VCaP (cell line): Measurements from ENCODE around the gene GMDS.

Source experiments
- H3K27ac ChIP-seq: fragments of 450-650 bp; 2 replicates; pipeline ENCODE4 v1.5.1; 2017
- TF ChIP-seq, protein P1 (sequence below): fragments of 450-650 bp; conservative IDR thresholded peaks from 2 replicates; pipeline ENCODE4 v1.5.1; 2017; ENCODE audit warnings: mild to moderate bottlenecking, moderate library complexity

GMDS gene

DNA sequence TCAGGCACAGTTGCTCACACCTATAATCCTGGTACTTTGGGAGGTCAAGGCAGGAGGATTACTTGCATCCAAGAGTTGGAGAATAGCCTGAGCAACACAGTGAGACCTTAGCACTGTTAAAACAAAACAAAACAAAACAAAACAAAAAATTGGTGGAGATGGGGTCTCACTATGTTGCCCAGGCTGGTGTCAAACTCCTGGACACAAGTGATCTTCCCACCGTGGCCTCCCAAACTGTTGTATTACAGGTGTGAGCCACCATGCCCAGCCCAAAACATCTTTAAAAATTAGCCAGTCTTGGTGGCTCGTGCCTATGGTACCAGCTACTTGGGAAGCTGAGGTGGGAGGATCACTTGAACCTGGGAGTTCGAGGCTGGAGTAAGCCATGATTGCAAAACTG, 120.2 kb downstream of the GMDS start:
- TF ChIP-seq, protein P1, sequence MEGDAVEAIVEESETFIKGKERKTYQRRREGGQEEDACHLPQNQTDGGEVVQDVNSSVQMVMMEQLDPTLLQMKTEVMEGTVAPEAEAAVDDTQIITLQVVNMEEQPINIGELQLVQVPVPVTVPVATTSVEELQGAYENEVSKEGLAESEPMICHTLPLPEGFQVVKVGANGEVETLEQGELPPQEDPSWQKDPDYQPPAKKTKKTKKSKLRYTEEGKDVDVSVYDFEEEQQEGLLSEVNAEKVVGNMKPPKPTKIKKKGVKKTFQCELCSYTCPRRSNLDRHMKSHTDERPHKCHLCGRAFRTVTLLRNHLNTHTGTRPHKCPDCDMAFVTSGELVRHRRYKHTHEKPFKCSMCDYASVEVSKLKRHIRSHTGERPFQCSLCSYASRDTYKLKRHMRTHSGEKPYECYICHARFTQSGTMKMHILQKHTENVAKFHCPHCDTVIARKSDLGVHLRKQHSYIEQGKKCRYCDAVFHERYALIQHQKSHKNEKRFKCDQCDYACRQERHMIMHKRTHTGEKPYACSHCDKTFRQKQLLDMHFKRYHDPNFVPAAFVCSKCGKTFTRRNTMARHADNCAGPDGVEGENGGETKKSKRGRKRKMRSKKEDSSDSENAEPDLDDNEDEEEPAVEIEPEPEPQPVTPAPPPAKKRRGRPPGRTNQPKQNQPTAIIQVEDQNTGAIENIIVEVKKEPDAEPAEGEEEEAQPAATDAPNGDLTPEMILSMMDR, result no peak

DNA sequence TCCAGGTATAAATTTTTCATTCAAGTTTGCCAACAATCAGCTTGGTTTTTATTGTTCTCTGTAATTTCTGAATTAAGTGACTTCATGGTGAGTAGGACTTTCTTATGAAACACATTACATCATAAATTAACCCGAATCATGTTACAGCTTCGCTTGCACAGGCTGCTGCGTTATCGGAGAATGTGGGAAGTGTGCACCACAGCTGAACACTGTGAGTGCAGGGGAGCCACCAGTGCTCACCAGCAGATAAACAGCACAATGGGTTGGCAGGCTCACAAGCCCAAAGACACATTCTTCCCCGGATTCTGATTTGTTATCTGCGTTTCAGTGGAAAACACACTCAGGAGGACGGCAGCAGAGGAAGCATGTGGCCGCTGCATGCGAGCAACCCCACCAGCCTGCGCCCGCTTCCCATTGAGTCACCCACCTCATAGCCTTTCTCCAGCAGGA, 121.1 kb downstream of the GMDS start:
- no peak overlapping the region for H3K27ac ChIP-seq
- TF ChIP-seq, protein P1, result no peak

More for the DNA sequence above, 120.2 kb downstream of the GMDS start:
- no peak overlapping the region for H3K27ac ChIP-seq

DNA sequence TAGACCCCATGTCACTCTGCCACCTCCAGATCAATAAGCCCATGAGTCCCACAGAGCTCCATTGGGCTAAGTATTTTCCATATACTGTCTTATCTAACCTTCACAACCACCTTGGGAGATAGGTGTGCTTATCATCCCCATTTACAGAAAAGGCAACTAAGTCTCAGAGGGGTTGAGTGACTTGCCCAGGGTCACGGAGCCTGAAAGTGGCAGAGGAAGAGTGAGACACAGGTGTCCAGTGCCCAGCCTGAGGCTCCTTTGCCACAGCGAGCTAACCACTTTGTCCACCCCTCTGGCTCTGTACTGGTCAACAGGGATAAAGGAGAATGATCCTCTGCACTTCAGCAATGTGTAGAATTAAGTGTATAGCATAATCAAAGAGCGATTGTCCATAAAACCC, 124.5 kb downstream of the GMDS start:
- H3K27ac ChIP-seq, result no peak overlapping the region
- TF ChIP-seq, protein P1, result no peak

DNA sequence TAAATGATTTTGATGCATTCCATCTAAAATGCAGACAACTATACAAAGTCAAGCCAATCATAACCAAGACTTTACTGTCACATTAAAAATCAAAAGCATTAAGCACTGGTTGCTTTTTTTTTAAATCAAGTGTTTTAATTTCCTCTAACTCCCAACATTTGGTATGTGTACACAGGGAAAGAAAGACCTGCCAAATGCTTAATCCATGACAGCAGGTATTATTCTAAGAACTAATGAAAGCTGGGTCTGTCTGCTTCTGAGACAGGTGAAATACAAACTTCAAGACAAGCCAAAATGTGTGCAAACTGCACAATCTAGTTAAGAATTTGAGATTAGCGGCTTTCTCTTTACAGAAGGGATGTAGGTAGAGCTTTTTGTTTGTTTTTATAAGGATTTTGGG, 126.1 kb downstream of the GMDS start:
- H3K27ac ChIP-seq, result no peak overlapping the region
- TF ChIP-seq, protein P1, result no peak

DNA sequence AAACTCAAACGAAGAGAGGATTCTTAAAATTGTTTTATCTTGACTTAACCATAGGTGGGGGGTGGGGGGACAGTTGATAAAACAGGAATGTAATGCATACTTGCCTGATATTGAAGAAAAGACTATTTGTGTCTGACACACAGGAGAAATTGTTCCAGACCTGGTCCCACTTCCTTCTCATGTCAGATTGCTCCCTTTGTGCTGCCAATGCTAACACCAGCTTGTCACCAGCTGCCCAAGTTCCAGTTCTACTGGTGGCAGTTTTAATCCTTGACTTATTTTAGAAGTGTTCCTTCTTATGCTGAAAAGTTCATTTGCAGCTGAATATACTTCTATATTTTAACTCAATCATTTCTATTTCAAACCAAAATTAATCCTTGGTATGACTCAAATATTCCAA, 127.3 kb downstream of the GMDS start:
- no peak overlapping the region for H3K27ac ChIP-seq
- TF ChIP-seq, protein P1, result no peak

DNA sequence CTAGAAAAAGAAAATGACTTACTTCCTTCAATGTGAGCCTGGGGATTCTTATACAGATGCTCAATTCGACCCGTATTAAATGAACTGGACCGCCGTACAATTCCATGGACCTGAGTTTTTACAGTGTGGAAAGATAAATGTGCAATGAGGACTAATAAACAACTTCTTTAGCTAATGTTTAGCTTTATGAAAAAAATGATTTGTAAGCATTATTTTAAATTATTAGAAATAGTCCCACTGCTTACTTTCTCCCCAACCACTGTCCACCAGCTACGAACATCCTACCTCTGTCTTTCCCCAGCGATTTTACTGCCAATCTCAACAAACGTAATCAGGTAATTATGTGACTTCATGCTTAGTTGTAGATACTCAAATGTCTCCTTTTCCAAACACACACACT, 128.0 kb downstream of the GMDS start:
- TF ChIP-seq, protein P1, result no peak
- no peak overlapping the region for H3K27ac ChIP-seq

DNA sequence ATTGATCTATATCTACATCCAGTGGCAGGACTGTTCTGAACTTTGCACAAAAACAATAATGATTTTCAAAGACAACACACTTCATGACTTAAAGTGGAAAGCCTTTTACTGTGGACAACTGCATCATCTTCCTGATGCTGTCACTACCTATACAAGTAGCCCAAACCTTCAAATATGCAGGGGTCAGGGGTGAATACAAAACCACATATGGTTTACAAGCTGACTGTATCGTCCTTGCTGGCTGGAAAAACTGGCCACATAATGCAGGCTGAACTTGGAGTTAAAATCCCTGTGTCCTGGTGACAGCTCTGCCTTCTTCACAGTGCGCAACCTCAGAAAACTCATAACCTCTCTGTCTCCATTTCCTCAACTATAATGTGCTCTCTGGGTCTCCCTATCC, 128.9 kb downstream of the GMDS start:
- TF ChIP-seq, protein P1, result no peak

DNA sequence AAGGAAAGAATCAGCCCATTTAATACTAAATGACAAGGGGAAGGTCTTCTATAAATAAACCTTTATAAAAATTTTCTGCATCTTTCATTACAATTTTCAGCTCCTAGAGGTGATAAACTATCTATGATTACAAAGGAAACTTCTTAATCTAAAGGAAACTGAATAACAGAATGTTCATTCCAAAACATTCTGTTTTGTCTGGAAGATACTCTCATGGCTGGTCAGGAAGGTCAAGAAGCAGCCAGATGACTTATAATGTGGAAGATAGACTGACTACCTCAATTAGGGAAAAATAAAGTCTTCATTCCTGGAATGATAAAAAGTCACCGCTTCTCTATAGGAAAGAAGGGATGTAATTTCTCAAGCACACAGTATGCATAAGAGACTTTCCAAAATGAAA, 131.3 kb downstream of the GMDS start:
- H3K27ac ChIP-seq, result no peak overlapping the region
- TF ChIP-seq, protein P1, result no peak

More for the DNA sequence above, 128.9 kb downstream of the GMDS start:
- H3K27ac ChIP-seq, result no peak overlapping the region
